MCF 10A (cell line): ENCODE measurements around the gene RIN3. TPM values are rescaled to one million over a fixed set of nuclear protein-coding genes. Genes with fewer than 3 reads are reported as not detected.

Experiments used
- BruUV-seq: library from RNA; stranded (reverse); fragments of 400-500 nt; replicated peaks from 2 replicates; lab custom pipeline; 2021; lab: Mats Ljungman, UMichigan
- CTCF ChIA-PET: fragments of 300-600 bp; sonication (Branson Sonifier 250); formaldehyde crosslinking; extraction: SDS; loops from one replicate; lab custom pipeline; 2021; ENCODE audit warnings: antibody characterized with exemption, inconsistent platforms; lab: Yijun Ruan, JAX
- POLR2A ChIA-PET: fragments of 300-600, 350-650 bp; sonication (Branson Sonifier 250); formaldehyde crosslinking; extraction: SDS; loops from one replicate; lab custom pipeline; 2020; ENCODE audit warnings: antibody characterized with exemption, inconsistent platforms; lab: Yijun Ruan, JAX
- DNase-seq: peaks from one replicate; pipeline ENCODE4 v3.0.0-alpha.2; 2018; ENCODE audit not compliant: unreplicated experiment
- H3K27ac Mint-ChIP-seq: one replicate; pipeline ENCODE4 v1.8.0; 2022; ENCODE audit warnings: mild to moderate bottlenecking, low read depth, mixed read lengths; ENCODE audit not compliant: unreplicated experiment
- H3K27me3 Mint-ChIP-seq: one replicate; pipeline ENCODE4 v1.8.0; 2022; ENCODE audit warnings: mixed read lengths; ENCODE audit not compliant: insufficient read depth, unreplicated experiment
- H3K36me3 Mint-ChIP-seq: one replicate; pipeline ENCODE4 v1.8.0; 2022; ENCODE audit warnings: mild to moderate bottlenecking, moderate library complexity, mixed read lengths; ENCODE audit not compliant: insufficient read depth, unreplicated experiment
- H3K4me1 Mint-ChIP-seq: one replicate; pipeline ENCODE4 v1.8.0; 2022; ENCODE audit warnings: mixed read lengths; ENCODE audit not compliant: insufficient read depth, unreplicated experiment
- H3K4me3 Mint-ChIP-seq: one replicate; pipeline ENCODE4 v1.8.0; 2022; ENCODE audit warnings: mild to moderate bottlenecking, moderate library complexity, mixed read lengths; ENCODE audit not compliant: unreplicated experiment
- H3K9me3 Mint-ChIP-seq: one replicate; pipeline ENCODE4 v1.8.0; 2022; ENCODE audit warnings: mixed read lengths; ENCODE audit not compliant: unreplicated experiment
- CTCF ChIP-seq: fragments of 200-600 bp; IDR thresholded peaks from one replicate; pipeline ENCODE4 v1.8.0; 2022; ENCODE audit warnings: antibody characterized with exemption, mild to moderate bottlenecking; ENCODE audit not compliant: unreplicated experiment
- intact Hi-C: fragments of 100-400 bp; cut with micrococcal nuclease; formaldehyde crosslinking; loops from 2 replicates; pipeline ENCODE4 v1.14.1; 2022
- total RNA-seq: library from RNA; stranded (reverse); gene quantifications from 2 replicates; pipeline ENCODE4 v1.2.3, GENCODE V29; 2022

RIN3 gene
- total RNA-seq, 1 experiment from 2014 or later: 14.2 TPM

DNA sequence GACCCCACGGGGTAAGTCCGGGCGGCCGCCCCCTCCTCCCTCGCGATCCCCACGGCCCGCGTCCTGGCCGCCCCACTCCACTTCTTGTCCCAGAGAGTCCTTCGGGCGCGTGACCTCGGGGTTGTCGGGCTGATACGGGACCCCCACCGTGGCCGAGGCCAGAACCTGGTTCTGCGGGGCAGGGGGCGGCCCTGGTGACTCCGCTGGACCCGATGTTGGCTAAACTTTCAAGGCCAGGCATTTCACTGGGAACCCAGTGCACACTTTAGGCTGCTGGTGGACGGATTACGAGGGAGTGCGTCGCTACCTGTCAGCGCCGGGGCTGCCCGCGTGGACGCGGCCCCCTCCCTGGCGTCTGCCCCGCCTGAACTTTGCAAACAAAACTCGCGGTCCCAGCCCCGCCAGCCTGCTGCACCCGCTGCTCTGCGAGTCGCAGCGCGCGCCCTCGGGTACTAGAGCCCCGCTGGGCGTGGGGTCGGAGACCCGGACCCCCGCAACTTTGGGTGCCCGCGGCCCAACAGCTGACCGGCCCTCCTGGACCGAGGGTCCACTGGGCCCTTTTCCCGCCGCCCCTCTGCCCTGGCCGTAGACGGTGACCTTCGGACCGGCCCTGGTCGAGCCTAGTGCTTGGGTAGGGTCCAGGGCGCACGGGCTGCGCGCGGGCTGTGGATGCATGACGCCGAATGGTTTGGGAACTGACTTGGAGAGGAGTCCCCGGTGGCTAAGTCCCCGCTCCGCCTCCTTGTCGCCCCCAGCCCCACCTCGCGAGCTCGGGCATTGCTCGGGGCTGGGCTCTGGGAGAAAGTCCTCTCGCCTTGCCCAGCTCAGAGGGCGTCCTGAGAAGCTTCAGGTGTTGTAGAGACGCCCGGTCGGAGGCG lies 624 bp downstream of the RIN3 start:
- ChIA-PET CTCF (interaction anchor here (0.7 kb wide), 1 partner anchor 88 kb away, joined by 4 read pairs; no protein-coding TSS in a partner anchor), POLR2A (interaction anchor here (1.6 to 1.9 kb wide), 4 partner anchors 9 to 393 kb away, joined by 3 to 5 read pairs (median 5); partner anchors contain the start of genes CPSF2 and NDUFB1)
- Mint-ChIP-seq H3K27ac (no peak overlapping the region), H3K9me3 (no peaks in the 10 kb centered on the region), H3K4me3 (peak overlapping the region; percentile 70), H3K4me1 (peaks cover 11% of the 10 kb centered on the region), H3K36me3 (peaks cover 4% of the 10 kb centered on the region), H3K27me3 (no peaks in the 10 kb centered on the region)
- peak; percentile 24 for DNase-seq
- intact Hi-C loops: no loop called here
- no TSS peak for BruUV-seq
- no peak for TF ChIP-seq CTCF

DNA sequence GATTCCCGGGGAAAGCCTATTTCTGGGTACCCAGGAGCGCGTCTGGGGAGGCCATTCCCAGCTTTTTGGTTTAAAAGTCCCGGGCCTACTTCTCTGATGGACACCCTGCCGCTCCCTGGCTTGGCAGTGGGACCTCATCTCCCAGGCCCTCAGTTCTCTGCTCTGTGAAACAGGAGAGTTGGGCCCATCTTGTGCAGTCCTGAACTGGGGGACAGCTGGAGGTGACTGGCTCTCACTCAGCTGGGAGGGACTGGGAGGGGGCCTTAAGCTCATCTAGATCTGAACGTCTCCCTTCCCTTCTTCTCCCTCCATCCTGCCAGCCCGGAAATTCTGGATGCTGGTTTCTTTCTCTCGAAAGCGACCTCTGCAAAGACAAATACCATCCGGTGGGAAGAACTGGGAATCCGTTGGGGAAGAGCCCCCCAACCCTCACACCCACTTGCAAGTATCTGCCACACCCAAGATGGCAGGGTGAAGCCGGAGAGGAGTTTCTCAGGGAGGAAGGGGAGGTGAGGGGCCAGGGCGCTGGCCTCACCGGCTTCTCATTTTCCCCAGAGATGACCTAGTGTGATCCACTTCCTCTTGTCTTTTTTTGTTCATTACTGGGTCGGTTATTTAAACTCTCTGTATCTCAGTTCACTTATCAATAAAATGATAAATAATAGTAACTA lies 1.4 kb downstream of the RIN3 start:
- DNase-seq: no peak
- TF ChIP-seq CTCF: no peak
- POLR2A ChIA-PET: interaction anchor here (1.6 to 1.7 kb wide), 2 partner anchors 8 to 393 kb away, joined by 5 read pairs; partner anchors contain the start of genes CPSF2 and NDUFB1
- Mint-ChIP-seq H3K27me3 (no peaks in the 10 kb centered on the region), H3K36me3 (peaks cover 4% of the 10 kb centered on the region), H3K9me3 (no peaks in the 10 kb centered on the region), H3K27ac (no peak overlapping the region), H3K4me1 (peaks cover 11% of the 10 kb centered on the region), H3K4me3 (peak overlapping the region; percentile 70)
- no TSS peak for BruUV-seq
- intact Hi-C loops: no loop called here
- CTCF ChIA-PET: no interaction called here

DNA sequence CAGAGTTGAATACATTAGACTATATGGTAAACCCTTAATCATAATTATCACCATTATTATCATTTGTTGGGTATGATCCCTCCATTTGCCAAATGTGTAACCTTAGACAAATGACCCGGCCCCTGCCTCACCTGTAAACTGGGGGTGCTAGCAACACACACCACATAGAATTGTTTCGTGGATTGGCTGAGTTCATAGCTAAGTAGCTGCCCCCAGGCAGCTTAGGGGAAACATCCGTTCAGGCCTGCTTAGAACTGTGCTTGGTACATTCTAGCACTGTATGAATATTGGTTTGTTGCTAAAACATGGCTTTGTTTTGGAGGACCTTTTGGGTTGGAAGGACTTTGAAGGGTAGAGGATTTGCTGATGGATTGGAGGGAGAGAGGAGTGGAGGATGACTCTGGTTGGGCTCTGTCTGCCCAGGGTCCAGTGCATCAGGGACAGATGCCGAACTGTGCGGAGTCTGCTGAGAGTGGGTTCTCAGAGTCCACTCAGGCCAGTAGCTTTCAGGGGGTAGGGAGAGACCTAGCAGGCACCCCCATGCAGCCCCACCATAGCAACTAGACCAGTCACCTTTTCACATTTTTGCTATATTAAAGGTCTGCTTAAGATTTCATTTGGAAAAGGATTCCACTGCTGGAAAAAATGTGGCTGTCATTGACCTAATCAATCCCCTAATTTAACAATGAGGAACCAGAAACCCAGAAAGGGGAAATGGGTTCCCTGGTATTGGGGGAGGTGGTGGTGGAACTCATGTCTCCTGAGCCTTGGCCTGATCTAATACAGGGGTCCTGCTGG lies 2.2 kb downstream of the RIN3 start:
- TF ChIP-seq CTCF: no peak
- peak overlapping the region; percentile 70 for H3K4me3 Mint-ChIP-seq
- H3K4me1 Mint-ChIP-seq: peaks cover 11% of the 10 kb centered on the region
- H3K27me3 Mint-ChIP-seq: no peaks in the 10 kb centered on the region
- POLR2A ChIA-PET: no interaction called here
- BruUV-seq: no TSS peak
- peaks cover under 1% of the 10 kb centered on the region for H3K9me3 Mint-ChIP-seq
- no peak overlapping the region for H3K27ac Mint-ChIP-seq
- intact Hi-C loops: no loop called here
- H3K36me3 Mint-ChIP-seq: peaks cover 4% of the 10 kb centered on the region
- CTCF ChIA-PET: interaction anchor here (1.0 kb wide), 1 partner anchor 31 kb away, joined by 3 read pairs; no protein-coding TSS in a partner anchor
- DNase-seq: no peak
